GM10847 (cell line): Measurements from ENCODE around the gene CES2.

Source experiments
- POLR2A ChIP-seq: IDR thresholded peaks from 2 replicates; pipeline ENCODE4 v1.6.1; 2011; ENCODE audit not compliant: insufficient read length; ENCODE audit errors: extremely low read depth

CES2 gene

DNA sequence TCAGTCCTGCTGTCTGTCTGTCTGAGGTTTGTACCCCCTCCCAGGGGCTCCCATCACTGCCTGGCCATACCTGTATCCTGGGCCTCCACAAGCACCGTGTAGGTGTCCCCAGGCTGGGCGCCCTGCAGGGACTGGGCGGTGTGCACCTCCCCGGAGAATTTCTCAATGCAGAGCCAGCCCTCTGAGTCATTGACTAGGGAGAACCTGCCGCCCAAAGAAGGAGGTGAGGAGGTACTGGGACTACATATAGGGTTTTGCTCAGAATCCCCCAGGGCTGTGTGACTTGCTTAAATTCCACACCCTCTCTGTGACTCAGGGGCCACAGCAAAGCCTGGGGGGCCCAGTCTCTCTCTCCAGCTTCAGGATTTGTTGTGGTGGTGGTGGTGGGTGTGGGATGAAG lies 24.2 kb upstream of the CES2 start:
- TF ChIP-seq POLR2A, result no peak

DNA sequence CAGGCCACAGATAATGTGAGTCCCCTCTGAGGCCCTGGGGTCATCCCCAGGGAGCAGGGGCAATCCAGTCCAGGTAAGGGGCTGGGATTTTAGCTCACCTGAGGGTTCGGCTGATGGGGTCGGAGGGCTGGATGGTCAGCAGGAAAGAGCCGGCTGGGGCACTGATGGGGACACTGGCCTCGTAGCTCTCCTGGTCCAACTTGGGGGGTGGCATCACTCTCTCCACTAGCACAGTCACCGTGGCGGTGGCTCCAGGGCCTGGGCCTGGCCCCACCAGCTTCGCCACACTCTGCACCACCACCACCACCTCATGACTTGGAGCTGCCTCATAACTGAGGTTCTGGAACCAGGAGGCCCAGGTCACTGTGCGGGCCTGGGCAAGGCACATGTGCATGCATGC lies 23.5 kb upstream of the CES2 start:
- no peak for TF ChIP-seq POLR2A

DNA sequence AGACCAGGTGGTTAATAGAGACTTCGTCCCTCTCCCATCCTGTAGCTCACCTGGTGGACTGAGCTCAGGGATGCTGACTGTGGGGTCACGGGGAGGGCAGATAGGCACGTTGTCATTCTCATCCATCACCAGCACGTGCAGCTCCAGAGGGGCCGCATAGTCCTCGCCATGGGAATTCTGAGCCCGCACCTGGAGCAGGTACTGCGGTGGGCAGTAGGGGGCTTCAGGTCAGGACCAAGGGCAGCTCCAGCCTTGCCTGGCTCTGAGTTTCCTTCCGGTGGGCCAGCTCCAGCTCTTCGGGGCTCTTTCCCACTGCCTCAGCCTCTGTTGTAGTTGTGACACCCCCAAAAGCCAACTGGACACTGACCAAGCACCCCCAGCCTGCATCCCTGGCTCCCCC lies 22.2 kb upstream of the CES2 start:
- no peak for TF ChIP-seq POLR2A

DNA sequence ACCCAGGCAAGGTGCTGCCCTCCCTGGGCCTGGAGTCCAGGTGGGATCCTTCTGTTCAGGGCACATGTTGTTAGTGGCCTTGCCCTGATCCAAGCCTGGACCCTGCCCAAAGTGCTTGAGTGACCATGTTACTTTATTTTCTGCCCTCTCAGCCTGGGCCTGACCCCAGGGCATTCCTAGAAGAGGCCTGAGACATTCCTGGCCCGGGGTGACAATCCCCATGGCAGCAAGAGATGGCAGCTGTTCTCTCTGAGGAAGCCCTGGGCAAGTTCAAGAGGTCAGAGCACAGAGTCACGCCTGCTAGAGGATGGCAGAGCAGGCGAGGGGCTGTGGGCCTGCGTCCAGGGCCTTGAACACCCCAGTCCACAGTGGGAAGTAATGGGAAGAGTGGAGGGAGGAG lies 21.6 kb upstream of the CES2 start:
- no peak for TF ChIP-seq POLR2A

DNA sequence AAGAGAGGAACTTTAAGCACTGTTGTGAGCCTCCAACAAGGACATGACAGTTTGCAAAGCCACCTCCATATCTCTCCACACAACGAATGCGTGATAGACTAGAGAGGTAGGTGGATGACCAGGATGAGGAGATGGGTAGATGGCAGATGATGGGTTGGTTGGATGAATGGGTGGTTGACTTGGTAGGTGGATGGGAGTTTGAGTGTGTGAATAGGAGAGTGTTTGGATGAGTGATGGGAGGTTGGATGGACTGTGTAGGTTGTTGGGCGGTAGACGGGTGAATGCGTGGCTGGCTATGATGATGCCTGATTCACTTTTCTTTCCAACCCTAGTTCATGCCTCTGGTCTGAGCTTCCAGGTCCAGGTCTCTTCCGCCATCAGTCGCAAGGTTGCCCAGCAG lies 20.8 kb upstream of the CES2 start:
- no peak for TF ChIP-seq POLR2A

DNA sequence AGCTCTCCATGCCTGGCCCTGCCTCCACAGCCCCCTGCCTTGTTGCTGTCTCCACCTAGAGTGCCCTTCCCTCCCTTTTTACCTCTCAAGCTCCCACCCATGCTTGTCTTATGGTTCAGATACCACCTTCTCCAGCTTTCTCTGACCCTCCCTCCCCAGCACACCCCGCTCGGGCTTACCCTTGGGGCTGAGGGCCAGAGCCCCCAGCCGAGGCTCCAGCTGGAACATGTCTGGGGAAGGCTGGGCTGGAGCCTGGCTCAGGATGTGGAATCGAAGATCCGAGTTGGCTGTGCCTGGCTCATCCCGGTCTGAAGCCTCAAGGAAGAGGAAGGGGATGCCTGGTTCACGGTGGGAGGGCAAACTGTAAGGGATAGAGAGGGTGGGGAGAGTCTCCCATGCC lies 20.3 kb upstream of the CES2 start:
- TF ChIP-seq POLR2A, result no peak

DNA sequence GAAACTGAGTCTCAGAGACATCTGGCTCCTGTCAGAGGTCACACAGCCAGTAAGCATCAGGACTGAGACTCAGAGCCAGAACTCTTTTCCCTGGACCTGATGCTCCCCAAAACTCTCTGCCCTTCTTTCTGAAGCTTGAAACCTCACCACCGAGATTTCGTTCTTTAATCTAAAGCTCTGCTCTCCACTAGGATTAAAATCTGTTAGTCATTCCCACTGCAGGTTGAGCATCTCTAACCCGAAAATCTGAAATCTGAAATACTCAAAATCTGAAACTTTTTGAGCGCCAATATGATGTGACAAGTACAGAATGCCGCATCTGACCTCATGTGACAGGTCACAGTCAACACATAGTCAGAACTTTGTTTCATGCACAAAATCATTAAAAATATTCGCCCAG lies 18.8 kb upstream of the CES2 start:
- TF ChIP-seq POLR2A, result no peak

DNA sequence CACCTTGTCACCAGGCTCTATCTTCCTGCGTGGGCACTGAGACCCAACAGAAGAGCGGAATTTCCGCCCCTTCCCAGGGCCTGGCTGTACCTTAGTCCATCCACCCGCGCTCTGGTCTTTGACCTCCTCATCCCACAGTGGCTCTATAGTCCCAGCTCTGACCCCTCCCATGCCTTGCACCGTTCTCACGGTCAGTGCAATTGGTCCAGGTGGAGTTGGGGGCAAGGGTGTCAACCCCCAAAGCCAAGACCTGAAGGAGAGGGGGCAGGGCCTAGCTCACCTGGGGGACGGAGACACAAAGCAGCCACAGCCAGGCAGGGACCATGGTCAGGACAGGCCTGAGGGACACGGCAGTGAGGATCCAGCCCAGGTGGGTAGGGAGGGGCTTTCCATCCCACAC lies 17.6 kb upstream of the CES2 start:
- no peak for TF ChIP-seq POLR2A

DNA sequence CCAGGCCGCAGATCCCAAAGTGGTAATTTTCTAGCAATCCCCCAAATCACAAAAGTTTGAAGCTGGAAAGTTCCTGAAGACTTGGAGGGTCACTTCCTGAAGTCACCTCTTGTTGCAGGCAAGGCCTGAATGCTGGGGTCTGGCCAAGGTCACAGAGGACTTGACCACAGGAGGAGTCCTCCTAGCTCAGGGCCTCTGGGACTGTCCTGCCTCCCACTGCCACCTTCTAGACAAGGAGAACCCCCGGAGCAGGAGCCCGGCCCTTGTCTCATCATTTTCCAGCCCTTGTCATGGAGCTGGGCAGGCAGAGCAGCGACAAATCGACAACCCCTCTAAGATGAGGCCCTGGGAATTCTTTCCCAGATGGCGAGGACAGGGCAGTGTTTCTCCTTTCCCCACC lies 17.0 kb upstream of the CES2 start:
- no peak for TF ChIP-seq POLR2A

DNA sequence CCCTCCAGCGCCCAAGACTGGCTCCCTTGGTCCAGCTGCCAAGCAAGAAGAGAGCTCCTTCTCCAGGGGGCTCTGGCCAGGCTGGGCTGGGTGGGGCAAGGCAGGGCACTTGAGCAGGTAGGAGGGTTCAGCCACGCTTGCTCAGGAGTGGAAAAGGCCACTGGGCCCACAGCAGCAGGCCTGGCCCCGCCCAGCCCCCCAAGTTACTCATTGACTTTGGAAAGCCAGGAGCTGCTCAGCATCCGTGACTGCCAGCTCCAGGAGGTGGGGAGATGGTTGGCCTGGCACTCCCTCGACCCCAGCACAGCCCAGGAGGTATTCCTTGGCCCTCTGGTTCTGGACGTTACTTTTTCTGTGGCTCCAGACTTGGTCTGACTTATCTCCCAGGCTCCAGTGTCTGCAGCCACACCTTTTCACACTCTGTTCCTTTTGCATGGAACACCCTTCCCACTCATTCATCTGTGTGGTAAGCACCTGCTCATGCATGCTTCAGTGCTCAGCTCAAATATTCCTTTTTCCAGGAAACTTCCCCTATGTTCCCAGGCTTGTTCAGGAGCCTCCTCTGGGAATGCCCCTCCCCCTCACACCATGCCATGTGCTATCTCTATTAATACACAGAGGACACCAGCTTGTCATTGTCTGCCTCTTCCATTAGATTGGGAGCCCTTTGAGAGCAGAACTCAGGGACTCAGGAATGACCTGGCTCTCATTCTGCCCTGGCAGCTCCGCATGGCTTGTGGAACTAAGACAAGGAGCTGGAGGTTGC lies 16.3 kb upstream of the CES2 start, which contains the start of gene CDH16:
TSS of gene CDH16 (minus strand) at position 83 of the 766 bp plus-strand sequence. CDS start 820 bp downstream, outside the sequence.
- no peak for TF ChIP-seq POLR2A

DNA sequence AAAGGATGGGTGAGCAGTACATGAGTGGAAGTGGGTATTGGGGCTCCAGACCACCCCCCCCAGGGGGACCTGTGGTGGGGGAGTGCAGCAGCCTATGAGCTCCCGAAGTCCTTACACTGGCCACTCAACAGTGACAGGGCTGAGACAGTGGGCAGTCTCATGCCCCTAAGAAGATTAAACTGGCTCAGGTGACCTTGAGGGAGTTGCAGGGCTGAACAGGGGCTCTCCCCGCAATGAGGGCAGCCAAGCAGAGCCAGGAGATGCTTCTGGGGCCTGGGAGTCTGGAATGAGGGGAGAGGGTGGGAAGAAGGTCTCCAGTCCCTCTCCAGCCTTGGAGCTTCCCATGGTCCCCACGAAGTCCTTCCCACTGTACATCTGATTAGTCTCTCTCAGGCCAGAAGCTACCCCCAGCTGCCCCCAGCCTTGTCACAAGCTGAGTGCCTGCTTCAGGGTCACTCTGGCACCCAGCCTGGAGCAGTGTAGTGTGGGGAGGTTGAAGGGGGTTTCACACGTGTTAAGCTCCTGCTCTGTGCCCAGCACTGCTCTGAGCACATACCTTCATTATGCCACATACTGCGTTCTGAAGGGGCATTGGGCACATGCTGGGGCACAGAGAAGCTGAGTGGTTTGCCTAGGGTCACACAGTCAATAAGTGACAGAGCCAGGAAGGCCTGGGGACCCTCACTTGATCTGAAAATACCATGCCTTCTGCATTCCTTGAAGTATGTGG lies 15.6 kb upstream of the CES2 start:
- TF ChIP-seq POLR2A, result no peak

DNA sequence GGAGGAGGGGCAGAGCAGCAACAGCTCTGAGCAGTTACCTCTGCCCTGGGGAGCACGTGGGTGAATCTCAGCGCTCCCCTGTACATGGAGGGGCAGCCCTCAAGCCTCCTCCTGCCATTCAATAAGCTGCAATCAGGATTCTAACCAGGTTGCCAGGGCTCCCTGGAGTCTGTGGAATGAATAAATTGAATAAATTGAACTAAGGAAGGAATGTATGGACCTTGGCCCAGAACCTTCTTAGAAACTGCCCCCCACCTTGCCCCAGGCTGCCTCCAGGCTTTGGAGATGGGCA lies 15.1 kb upstream of the CES2 start:
- TF ChIP-seq POLR2A, result no peak

DNA sequence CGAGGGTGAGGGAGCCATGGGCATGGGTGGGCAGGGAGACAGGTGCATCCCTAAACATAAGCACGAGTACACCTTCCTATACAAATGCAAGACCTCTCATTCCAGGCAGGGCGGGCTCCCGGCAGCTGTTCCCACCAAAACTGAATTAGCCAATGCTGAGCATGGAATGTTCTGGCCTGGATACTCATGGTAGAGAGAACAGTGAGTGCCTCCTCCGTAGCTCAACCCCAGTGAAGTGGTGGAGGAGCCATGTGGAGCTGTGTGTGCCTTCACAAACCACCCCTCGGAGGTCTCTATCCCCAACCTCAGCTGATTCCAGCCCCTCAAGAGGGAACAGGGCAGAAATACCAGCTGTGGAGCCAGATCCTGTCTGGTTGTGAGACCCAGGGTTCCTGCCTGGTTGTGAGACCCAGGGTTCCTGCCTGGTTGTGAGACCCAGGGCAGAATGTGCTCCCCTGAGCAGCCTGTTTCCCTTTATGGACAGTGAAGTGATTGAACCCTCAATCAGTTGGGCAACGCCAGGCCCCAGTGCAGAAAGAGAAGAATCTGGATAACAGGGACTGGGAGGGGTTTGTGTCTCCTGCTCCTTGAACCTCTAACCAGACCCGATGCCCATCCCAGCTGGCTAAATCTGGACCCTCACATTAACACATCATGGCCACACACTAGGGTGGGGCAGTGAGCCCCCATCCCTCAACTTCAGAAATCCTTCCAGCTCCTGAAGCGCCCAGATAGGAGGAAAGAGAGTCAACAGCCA lies 14.2 kb upstream of the CES2 start:
- no peak for TF ChIP-seq POLR2A

DNA sequence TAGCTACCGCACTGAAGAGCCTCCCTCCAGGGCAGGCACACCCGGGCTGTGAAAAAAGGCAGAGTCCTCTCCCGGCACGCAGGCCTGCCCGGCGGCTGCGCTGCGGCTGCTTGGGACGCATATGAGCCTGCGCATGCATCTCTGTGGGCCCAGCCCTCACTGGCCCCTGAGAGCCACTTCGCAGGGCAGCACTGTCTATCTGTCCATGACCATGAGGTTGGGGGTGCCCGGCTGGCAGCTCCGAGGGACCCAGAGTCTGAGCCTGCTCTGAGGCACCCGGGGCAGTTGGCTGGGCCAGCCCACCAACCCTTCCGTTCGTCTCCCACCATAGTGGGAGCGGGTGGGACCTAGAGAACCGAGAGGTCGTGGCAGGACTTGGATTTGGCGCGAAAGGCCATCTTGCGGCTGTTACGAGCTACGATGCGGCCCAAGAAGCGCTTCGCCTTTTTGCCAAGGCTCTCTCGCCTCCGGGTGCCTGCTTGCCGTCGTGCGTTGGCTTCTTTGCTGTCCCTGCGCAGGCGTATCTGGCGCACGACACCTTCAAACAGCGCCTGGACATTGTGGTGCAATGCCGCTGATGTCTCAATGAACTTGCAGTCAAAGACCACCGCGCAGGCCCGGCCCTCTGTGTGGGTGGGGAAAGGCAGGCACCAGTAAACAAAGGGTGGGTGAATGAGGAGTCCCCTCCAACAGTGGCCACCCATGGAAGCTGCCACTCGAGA lies 13.4 kb upstream of the CES2 start:
- no peak for TF ChIP-seq POLR2A

DNA sequence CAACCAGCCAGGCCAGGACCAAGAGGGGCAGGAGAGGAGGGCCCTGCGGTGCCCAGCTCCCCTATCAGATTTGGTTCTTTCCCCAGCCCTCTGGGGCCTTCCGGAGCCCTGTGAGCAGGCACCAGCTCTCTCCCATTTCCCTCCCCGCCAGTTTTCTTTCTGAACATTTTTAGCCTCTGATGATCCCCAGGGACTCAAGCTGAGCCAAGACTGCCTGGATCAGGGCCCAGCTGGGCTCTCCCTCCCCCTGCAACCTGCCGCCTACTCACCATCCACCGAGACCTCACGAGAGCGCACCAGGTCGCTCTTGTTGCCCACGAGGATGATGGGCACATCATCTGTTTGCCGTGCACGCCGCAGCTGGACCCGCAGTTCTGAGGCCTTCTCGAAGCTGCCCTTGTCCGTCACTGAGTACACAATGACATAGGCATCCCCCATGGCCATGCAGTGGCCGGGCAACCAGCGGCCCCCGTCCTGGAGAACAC lies 12.0 kb upstream of the CES2 start:
- TF ChIP-seq POLR2A, result no peak
